Measurements from ENCODE around the gene ST3GAL3.

The ST3GAL3 gene

DNA sequence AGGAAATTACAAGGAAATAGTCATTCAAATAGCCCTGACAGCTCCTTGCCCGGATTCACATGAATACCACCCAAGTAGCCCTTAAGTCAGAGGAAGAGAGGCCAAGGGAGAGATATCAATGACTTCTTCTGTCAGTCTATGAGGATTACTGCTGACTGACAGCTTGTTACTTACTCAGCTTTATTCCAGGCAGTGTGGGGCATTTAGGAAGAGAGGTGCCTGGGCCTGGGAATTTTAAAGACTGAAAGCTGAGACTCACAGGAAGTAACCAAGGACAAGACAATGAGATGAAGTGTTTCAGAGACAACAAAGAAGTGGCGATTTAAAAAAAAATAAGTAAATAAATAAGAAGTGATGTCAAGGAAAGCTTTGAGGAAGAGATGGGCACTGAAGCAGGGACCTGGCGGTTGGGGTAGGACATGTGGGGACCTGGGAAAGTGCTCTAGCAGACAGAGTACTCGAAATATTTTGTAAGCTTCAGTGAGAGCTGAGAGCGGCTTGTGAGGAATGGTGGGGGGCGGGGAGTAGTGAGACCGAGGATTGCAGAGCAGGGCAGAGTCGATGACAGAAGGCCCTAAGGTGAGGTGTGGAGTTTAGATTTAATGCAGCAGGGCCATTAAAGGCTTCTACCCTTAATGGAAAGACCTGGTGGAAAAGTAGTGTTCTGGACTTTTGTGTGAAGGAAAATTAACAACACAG is 58.9 kb downstream of the ST3GAL3 start:
- DNase-seq (ENCODE audit: low read depth, low spot score) = no peak
- ChIA-PET POLR2A (no interaction called here), CTCF (interaction anchor here (0.6 to 25.9 kb wide), 24 partner anchors 7 to 281 kb away, joined by 3 to 1004 read pairs (median 4); partner anchors contain the start of genes ARTN, ATP6V0B, CCDC24 and DPH2)
- TF ChIP-seq, protein P1, sequence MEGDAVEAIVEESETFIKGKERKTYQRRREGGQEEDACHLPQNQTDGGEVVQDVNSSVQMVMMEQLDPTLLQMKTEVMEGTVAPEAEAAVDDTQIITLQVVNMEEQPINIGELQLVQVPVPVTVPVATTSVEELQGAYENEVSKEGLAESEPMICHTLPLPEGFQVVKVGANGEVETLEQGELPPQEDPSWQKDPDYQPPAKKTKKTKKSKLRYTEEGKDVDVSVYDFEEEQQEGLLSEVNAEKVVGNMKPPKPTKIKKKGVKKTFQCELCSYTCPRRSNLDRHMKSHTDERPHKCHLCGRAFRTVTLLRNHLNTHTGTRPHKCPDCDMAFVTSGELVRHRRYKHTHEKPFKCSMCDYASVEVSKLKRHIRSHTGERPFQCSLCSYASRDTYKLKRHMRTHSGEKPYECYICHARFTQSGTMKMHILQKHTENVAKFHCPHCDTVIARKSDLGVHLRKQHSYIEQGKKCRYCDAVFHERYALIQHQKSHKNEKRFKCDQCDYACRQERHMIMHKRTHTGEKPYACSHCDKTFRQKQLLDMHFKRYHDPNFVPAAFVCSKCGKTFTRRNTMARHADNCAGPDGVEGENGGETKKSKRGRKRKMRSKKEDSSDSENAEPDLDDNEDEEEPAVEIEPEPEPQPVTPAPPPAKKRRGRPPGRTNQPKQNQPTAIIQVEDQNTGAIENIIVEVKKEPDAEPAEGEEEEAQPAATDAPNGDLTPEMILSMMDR (IDR thresholded peaks at IDR 0.05; ENCODE audit: insufficient read depth, low read length, missing control alignments) = no peak
- no peak overlapping the region for H3K4me3 ChIP-seq (ENCODE audit: low read depth, low read length)

DNA sequence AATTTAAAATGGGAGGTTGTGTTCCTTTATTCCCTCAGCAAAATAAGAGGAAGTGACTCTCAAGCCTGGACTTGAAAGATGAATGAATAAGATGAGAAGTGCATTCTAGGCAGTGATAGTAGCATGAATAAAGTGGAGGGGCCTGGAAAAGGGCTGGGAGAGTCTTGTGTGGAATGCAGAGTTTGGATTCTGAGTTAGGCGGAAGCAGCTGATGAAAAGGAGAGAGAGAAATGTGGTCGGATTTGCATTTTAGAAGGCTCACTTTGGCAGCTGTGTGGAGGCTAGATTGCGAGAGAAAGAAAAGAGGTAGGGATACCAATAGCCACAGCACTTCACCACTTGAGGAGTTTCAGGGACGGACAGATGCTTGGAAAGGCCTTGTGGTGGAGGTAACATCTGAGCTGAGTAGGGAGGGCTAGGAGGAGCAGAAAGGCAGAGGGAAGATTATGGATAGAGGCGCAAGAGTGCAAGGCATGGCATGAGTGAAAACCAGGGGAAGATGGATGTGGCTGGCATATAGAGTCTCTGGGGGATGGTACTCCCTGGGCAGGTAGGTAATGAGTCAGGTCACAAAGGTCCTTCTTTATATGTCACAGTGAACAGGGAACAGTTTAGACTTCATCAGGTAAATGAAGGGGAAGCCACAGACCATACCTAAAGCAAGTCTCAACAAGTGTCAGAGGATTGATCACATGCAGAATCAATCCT is 59.6 kb downstream of the ST3GAL3 start:
- no peak overlapping the region for H3K4me3 ChIP-seq (ENCODE audit: low read depth, low read length)
- ChIA-PET POLR2A (no interaction called here), CTCF (interaction anchor here (0.6 to 25.9 kb wide), 9 partner anchors 20 to 280 kb away, joined by 3 to 1004 read pairs (median 8); partner anchors contain the start of genes ARTN, ATP6V0B, DPH2 and IPO13)
- no peak for DNase-seq (ENCODE audit: low read depth, low spot score)
- TF ChIP-seq, protein P1 (IDR thresholded peaks at IDR 0.05; ENCODE audit: insufficient read depth, low read length, missing control alignments) = no peak

DNA sequence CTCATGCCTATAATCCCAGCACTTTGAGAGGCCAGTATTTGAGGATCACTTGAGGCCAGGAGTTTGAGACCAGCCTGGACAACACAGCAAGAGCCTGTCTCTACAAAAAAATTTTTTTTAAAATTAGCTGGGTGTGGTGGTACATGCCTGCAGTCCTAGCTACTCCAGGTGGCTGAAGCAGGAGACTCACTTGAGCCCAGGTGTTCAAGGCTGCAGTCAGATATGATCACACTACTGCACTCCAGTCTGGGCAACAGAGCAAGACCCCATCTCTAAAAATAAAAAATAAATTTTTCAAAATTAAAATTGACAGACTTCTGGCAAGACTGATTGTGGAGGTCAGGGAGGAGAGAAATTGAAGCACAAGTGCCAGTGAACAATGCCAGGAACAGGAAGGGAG is 60.8 kb downstream of the ST3GAL3 start:
- TF ChIP-seq, protein P1 (IDR thresholded peaks at IDR 0.05; ENCODE audit: insufficient read depth, low read length, missing control alignments) = no peak
- H3K4me3 ChIP-seq (ENCODE audit: low read depth, low read length) = no peak overlapping the region
- ChIA-PET CTCF (interaction anchor here (0.9 to 25.9 kb wide), 10 partner anchors 15 to 279 kb away, joined by 3 to 1004 read pairs (median 5); partner anchors contain the start of genes ARTN and IPO13), POLR2A (no interaction called here)
- no peak for DNase-seq (ENCODE audit: low read depth, low spot score)

DNA sequence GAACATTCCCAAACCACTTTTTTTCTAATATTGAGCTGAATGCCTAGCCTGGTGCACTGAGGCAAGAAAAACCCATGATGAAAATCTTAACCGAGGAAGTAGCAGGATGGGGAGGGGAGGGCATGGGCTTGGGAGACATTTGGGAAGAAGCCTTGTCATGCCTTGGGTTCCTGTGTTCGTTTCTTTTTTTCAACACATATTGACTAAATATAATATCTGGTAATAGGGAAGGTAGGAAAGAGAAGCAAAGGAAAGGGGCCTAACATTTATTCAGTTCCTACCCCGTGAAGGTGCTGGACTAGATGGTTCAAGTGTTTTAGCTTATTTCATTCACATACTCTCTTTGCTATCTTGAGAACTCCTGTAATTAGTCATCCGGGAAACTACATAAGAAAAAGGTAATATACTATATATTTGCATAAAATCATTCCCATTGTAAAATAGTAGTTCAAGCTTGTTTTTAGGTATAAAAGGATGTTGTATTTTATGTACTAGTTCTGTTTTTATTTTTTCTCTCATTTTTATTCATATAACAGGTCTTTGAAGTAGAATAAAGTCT is 62.1 kb downstream of the ST3GAL3 start:
- POLR2A ChIA-PET = no interaction called here
- H3K4me3 ChIP-seq (ENCODE audit: low read depth, low read length) = no peak overlapping the region
- DNase-seq (ENCODE audit: low read depth, low spot score) = no peak
- CTCF ChIA-PET = interaction anchor here (1.3 to 25.9 kb wide), 9 partner anchors 15 to 278 kb away, joined by 3 to 1004 read pairs (median 5); partner anchors contain the start of genes ARTN and IPO13
- TF ChIP-seq, protein P1 (IDR thresholded peaks at IDR 0.05; ENCODE audit: insufficient read depth, low read length, missing control alignments) = no peak

DNA sequence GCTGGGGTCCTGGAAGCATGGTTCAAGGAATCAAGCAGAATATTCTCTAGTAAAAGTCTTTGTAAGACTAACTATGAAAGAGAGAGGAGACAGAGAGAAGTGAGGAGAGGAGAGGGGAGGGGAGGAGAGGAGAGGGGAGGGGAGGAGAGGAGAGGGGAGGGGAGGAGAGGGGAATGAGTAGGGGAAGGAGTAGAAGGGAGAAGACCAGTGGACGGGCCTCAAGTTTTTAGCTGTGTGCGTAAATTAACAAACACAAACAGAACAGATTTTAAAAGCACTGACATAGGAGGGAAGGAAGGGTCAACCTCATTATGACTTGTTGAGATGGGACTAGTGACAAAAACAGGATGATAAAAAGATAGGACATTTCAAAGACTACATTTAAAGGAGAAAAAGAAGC is 62.8 kb downstream of the ST3GAL3 start:
- TF ChIP-seq, protein P1 (IDR thresholded peaks at IDR 0.05; ENCODE audit: insufficient read depth, low read length, missing control alignments) = no peak
- CTCF ChIA-PET = interaction anchor here (1.7 to 25.9 kb wide), 5 partner anchors 15 to 277 kb away, joined by 5 to 1004 read pairs (median 8); partner anchors contain the start of gene ARTN

More for the DNA sequence above, 62.8 kb downstream of the ST3GAL3 start:
- DNase-seq (ENCODE audit: low read depth, low spot score) = no peak
- H3K4me3 ChIP-seq (ENCODE audit: low read depth, low read length) = no peak overlapping the region
- POLR2A ChIA-PET = no interaction called here

Data from AG04449 (cell line).